AG09319 (cell line): ENCODE results near the gene SRGN.

Source experiments
- DNase-seq: peaks from one replicate; pipeline ENCODE4 v3.0.0-alpha.2; 2010; ENCODE audit warnings: low read depth; ENCODE audit errors: extremely low read depth
- TF ChIP-seq, protein P1 (sequence below): IDR thresholded peaks from 2 replicates; pipeline ENCODE4 v1.5.1; 2011; ENCODE audit warnings: low read depth, mild to moderate bottlenecking, inconsistent platforms, low read length, moderate library complexity

The SRGN gene

DNA sequence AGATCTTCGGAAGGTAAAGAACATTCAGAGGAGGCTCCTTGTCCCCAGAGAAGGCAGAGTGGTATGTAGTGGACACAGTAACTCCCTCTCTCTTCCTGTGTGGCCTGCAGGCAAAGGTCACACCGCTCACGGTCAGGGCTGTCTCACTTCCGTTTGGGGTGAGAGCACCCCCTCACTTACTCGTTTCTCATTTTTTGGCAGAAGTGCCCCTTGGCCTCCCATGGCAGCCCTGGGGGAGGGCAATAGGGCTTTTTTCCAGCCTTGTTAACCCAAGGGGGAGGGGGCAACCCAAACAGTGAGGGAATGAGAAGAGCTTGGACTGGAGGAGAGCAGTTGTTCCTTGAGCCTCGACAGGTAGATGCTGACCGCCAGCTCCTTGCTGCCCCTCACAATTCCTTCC lies 31.8 kb upstream of the SRGN start:
- TF ChIP-seq, protein P1, sequence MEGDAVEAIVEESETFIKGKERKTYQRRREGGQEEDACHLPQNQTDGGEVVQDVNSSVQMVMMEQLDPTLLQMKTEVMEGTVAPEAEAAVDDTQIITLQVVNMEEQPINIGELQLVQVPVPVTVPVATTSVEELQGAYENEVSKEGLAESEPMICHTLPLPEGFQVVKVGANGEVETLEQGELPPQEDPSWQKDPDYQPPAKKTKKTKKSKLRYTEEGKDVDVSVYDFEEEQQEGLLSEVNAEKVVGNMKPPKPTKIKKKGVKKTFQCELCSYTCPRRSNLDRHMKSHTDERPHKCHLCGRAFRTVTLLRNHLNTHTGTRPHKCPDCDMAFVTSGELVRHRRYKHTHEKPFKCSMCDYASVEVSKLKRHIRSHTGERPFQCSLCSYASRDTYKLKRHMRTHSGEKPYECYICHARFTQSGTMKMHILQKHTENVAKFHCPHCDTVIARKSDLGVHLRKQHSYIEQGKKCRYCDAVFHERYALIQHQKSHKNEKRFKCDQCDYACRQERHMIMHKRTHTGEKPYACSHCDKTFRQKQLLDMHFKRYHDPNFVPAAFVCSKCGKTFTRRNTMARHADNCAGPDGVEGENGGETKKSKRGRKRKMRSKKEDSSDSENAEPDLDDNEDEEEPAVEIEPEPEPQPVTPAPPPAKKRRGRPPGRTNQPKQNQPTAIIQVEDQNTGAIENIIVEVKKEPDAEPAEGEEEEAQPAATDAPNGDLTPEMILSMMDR = no peak
- no peak for DNase-seq

DNA sequence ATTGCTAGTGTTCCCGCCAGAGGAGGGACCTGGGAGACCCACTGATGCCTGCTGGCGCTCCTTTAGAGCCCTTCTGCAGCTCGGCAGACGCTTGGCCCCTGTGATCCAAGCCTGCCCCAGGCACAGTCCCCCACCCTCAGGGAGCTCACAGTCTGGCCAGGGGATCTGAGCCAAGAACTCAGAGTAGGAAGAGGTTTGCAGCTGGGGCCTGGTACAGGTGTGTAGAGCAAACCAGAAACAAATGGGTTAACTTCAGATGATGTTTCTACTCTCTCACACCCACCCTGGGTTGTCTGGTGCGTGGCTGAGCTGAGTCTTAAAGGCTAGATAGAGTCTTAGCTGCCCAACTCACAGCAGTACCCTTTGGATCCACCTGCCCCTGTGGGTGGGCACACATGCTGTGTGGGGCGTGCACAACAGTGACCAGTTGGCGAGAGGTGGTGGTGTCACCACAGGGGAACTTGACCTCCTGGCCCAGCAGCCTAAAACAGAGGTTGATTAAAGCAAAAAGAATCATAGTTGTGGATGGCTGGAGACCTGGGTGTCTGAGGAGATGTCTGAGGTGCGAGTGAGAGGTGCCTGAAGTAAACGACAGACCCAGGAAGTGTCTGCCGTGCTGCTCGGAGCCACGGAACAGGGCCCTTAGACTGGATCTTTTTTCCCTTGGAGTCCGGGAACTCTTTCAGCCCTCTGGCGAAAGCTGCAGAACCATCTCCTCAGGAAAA lies 31.2 kb upstream of the SRGN start:
- TF ChIP-seq, protein P1 = no peak
- no peak for DNase-seq

DNA sequence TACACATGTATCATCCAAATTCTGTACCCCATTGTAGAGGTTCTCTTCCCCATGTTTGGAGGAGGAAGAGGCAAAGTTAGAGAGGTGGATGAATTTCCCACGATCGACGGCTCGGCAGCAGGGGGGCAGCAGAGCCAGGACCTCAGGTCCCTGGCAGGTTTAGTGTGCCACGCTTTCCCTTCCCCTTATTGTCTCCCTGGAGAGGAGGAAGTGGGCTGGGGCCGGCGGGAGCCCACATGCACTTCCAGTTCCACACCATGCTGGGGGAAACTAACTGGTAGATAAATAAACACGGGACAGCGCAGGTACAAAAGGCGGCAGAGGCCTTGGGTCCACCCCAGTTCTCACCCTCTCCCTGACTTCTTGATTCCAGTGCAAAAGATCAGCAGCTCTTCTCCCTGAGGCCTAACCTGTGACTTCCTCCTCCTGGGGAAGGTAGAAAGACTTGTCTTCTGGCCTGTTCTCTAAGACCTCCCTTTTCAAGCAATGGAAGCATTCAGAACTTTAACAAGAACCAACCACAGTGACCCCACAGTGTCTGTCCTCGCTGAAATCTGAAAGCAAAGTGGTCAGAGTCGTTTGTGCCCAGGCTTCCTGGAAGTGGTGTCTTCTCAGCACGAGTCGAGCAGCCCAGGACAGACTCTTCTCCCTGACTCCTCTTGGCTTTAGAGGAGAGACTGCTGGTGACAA lies 30.5 kb upstream of the SRGN start:
- DNase-seq = no peak
- TF ChIP-seq, protein P1 = no peak

DNA sequence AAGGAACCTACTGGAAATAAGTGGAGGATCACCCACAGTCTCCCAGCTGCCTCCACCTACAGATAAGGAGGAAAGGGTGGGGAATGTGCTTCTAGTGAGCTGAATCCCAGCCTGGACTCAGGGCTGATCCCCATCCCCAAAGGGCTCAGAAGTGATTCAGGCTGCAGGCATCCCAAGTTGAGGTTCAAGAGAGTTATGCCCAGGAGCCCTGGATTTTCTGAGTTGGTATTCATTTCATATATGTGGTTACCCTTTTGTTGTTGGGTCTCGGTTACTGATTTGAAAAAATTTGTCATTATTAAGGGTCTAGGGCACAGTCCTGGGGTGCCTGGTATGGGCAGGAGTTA lies 30.0 kb upstream of the SRGN start:
- TF ChIP-seq, protein P1 = no peak

DNA sequence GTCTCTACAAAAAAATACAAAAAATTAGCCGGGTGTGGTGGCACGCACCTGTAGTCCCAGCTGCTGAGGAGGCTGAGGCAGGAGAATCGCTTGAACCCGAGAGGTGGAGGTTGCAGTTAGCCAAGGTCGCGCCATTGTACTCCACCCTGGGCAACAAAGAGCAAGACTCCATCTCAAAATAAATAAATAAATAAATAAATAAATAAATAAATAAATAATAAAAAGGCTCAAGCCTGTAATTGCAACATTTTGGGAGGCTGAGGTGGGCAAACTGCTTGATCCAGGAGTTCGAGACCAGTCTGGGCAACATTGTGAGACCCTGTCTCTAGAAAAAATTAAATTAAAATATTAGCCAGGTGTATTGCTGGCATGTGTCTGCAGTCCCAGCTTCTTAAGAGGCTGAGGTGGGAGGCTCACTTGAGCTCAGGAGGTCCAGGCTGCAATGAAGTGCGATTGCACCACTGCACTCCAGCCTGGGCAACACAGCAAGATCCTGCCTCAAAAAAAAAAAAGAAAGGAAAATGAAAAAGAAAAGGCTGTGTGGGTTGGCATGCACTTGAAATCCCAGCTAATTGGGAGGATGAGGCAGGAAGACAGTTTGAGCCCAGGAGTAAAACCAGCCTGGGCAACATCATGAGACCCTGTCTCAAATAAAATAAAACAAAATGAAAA lies 27.6 kb upstream of the SRGN start:
- TF ChIP-seq, protein P1 = no peak
- no peak for DNase-seq

More for the DNA sequence above, 30.0 kb upstream of the SRGN start:
- DNase-seq = no peak

DNA sequence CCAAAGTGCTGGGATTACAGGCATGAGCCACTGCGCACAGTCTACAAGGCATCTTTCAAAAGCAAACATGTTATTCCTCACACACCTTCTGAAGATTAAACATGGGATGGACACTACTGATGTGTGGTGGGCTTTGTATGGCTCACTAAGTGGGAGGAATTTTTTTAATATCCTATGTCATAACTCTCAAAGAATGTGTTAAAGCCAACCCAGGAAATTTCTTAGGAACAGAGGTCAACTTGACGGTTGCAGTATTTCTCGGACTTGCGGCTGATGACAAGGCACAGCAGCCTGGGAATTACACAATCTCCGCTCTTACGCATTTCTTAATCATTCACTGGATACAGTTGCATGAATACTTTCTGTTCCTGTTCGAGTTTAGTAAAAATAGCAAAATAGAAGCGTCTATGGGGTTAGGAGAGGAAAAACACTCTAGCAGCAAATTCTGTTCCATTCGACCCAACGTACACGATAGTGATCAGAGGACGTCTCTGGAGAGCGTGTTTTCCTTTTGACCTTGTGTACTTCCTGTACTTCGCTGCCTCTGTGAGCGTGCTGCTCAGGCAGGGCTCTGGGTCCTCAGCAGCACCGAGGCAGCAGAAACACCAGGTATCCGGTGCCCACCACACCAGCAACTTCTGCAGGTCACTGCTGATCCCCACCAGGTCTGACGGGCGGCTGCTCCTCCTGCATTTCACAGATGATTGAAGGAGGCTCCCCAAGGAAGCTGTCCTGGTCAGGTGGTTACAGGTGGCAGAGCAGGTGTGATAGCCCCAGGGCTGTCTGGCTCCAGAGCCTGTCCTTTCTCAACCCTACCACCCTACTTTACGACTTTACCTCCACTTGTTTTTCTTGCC lies 26.4 kb upstream of the SRGN start:
- peak; percentile 85 for DNase-seq
- TF ChIP-seq, protein P1 = no peak
